ENCODE data around the gene OBI1.

The OBI1 gene

GRCh38 chr13:78630511-78630910 is 28.4 kb downstream of the OBI1 start:
- no peak for DNase-seq (ENCODE audit: low read depth)
- H3K4me3 ChIP-seq (ENCODE audit: control insufficient read depth, low read depth, low read length): no peak overlapping the region
- no peak for TF ChIP-seq CTCF (IDR thresholded peaks at IDR 0.05; ENCODE audit: control insufficient read depth, insufficient read depth, low read depth, low read length, missing control alignments)

GRCh38 chr13:78625384-78625783 is 33.6 kb downstream of the OBI1 start:
- no peak overlapping the region for H3K4me3 ChIP-seq (ENCODE audit: control insufficient read depth, low read depth, low read length)
- no peak for DNase-seq (ENCODE audit: low read depth)
- no peak for TF ChIP-seq CTCF (IDR thresholded peaks at IDR 0.05; ENCODE audit: control insufficient read depth, insufficient read depth, low read depth, low read length, missing control alignments)

- no peak for DNase-seq (ENCODE audit: low read depth)
- TF ChIP-seq CTCF (IDR thresholded peaks at IDR 0.05; ENCODE audit: control insufficient read depth, insufficient read depth, low read depth, low read length, missing control alignments): no peak
- H3K4me3 ChIP-seq (ENCODE audit: control insufficient read depth, low read depth, low read length): no peak overlapping the region
These were observed 35.8 kb downstream of the OBI1 start for GRCh38 chr13:78623132-78623531.

- no peak for TF ChIP-seq CTCF (IDR thresholded peaks at IDR 0.05; ENCODE audit: control insufficient read depth, insufficient read depth, low read depth, low read length, missing control alignments)
- no peak for DNase-seq (ENCODE audit: low read depth)
These were observed 38.0 kb downstream of the OBI1 start for GRCh38 chr13:78620936-78621470.

GRCh38 chr13:78618411-78618810 is 40.5 kb downstream of the OBI1 start:
- TF ChIP-seq CTCF (IDR thresholded peaks at IDR 0.05; ENCODE audit: control insufficient read depth, insufficient read depth, low read depth, low read length, missing control alignments): no peak
- no peak for DNase-seq (ENCODE audit: low read depth)

More at GRCh38 chr13:78620936-78621470, 38.0 kb downstream of the OBI1 start:
- H3K4me3 ChIP-seq (ENCODE audit: control insufficient read depth, low read depth, low read length): no peak overlapping the region

GRCh38 chr13:78611040-78611439 is 47.9 kb downstream of the OBI1 start:
- TF ChIP-seq CTCF (IDR thresholded peaks at IDR 0.05; ENCODE audit: control insufficient read depth, insufficient read depth, low read depth, low read length, missing control alignments): no peak
- H3K4me3 ChIP-seq (ENCODE audit: control insufficient read depth, low read depth, low read length): no peak overlapping the region
- no peak for DNase-seq (ENCODE audit: low read depth)

More at GRCh38 chr13:78618411-78618810, 40.5 kb downstream of the OBI1 start:
- H3K4me3 ChIP-seq (ENCODE audit: control insufficient read depth, low read depth, low read length): no peak overlapping the region
